Smooth muscle cell (in vitro differentiated cells): Measurements from ENCODE around the gene TEX12. TPM values are rescaled to one million over a fixed set of nuclear protein-coding genes. Genes with fewer than 3 reads are reported as not detected.
A peak's percentile ranks its signal among the peaks of the same experiment; 100 is the strongest.

Experiments
- DNase-seq: peaks from one replicate; lab custom pipeline; 2025; ENCODE audit not compliant: unreplicated experiment; lab: John Stamatoyannopoulos, UW
- H2AFZ ChIP-seq: fragments of 200-600 bp; sonication (generic); 2 replicates; pipeline ENCODE4 v1.6.0; 2016; ENCODE audit warnings: antibody characterized with exemption, low read depth, mild to moderate bottlenecking
- H3F3A ChIP-seq: fragments of 200-600 bp; sonication (generic); 2 replicates; pipeline ENCODE4 v1.6.0; 2017; ENCODE audit warnings: antibody characterized with exemption, low read depth
- H3K27ac ChIP-seq: fragments of 200-600 bp; sonication (generic); 2 replicates; pipeline ENCODE4 v1.5.1; 2016; ENCODE audit warnings: low read depth, mild to moderate bottlenecking
- H3K27me3 ChIP-seq: fragments of 200-600 bp; sonication (generic); 2 replicates; pipeline ENCODE4 v1.6.1; 2016; ENCODE audit warnings: low read depth, mild to moderate bottlenecking
- H3K36me3 ChIP-seq: fragments of 200-600 bp; sonication (generic); 2 replicates; pipeline ENCODE4 v1.5.1; 2016; ENCODE audit warnings: low read depth
- H3K4me1 ChIP-seq: fragments of 200-600 bp; sonication (generic); 2 replicates; pipeline ENCODE4 v1.5.1; 2016; ENCODE audit warnings: low read depth
- H3K4me2 ChIP-seq: fragments of 200-600 bp; sonication (generic); 2 replicates; pipeline ENCODE4 v1.6.0; 2016; ENCODE audit warnings: mild to moderate bottlenecking
- H3K4me3 ChIP-seq: fragments of 200-600 bp; sonication (generic); 2 replicates; pipeline ENCODE4 v1.5.1; 2016; ENCODE audit warnings: mild to moderate bottlenecking
- H3K79me2 ChIP-seq: fragments of 200-600 bp; sonication (generic); 2 replicates; pipeline ENCODE4 v1.6.0; 2016; ENCODE audit warnings: low read depth, mild to moderate bottlenecking
- H3K9ac ChIP-seq: fragments of 200-600 bp; sonication (generic); 2 replicates; pipeline ENCODE4 v1.6.0; 2016; ENCODE audit warnings: low read depth
- H3K9me3 ChIP-seq: fragments of 200-600 bp; sonication (generic); replicated peaks from 2 replicates; pipeline ENCODE4 v1.5.1; 2016; ENCODE audit warnings: low read depth
- H4K20me1 ChIP-seq: fragments of 200-600 bp; sonication (generic); 2 replicates; pipeline ENCODE4 v1.6.0; 2016; ENCODE audit warnings: low read depth
- CTCF ChIP-seq: fragments of 200-600 bp; sonication (generic); IDR thresholded peaks from 2 replicates; pipeline ENCODE4 v1.5.1; 2017; ENCODE audit warnings: borderline replicate concordance, mild to moderate bottlenecking, antibody characterized with exemption; ENCODE audit not compliant: insufficient read depth, poor library complexity, severe bottlenecking
- WGBS: methylation state at CpG from one replicate; pipeline ENCODE4 v1.1.7; 2016; ENCODE audit warnings: low lambda C conversion rate; 5-methylcytosine and 5-hydroxymethylcytosine counted together
- polyA plus RNA-seq: library from polyadenylated mRNA; unstranded; fragments of >200 nt; fragmentation: Nextera tagmentation; extraction: Ambion mirVana; gene quantifications from 2 replicates; pipeline ENCODE4 v1.2.1, GENCODE V29; 2016
- total RNA-seq: library from RNA; depleted of rRNA; stranded (reverse); fragments of >200 nt; gene quantifications from 2 replicates; pipeline ENCODE4 v1.2.3, GENCODE V29; 2014

The TEX12 gene
- total and polyA plus RNA-seq, 2 experiments from 2014 or later, result not detected

DNA sequence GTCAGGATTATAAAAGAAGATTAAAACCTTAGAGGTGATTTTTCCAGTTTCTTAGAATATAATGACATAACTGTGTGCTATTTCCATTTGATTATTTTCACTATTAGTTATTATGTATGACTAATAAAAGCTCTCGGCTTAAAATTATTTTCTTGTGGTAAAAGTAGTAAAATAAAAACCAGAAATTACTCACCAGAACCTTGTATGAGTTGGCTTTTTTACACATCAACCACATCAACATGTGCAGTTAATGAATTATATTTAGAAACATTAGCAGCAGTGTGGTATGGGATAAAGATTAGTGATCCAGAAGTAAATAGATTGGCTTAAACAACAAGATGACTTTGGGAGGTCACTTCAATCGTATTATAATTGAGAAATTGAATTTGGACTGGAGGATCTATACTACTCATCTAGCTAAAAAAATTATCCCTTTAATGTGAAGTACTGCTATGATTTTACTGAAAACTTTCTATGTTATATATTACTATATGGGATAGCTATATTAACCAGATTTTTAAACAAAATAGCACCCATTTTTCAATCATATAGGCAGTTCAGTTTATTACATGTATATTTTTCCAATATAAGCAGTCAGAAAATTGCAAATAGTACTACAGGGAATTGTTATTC, 5.3 kb downstream of the TEX12 start:
- no peaks in the 10 kb centered on the region for H4K20me1 ChIP-seq
- no peak overlapping the region for H2AFZ ChIP-seq
- peak overlapping the region; percentile 59 for H3K27ac ChIP-seq
- H3K79me2 ChIP-seq, result no peaks in the 10 kb centered on the region
- no peaks in the 10 kb centered on the region for H3K4me1 ChIP-seq
- H3K27me3 ChIP-seq, result no peaks in the 10 kb centered on the region
- peak overlapping the region; percentile 35 for H3K4me2 ChIP-seq
- peak overlapping the region; percentile 4 for H3K9ac ChIP-seq
- H3K4me3 ChIP-seq, result no peak overlapping the region
- H3K9me3 ChIP-seq, result no peaks in the 10 kb centered on the region
- no peaks in the 10 kb centered on the region for H3K36me3 ChIP-seq
- no peak for DNase-seq
- 43% methylated on average over 2 of the region's 2 CpGs for WGBS
- no peaks in the 10 kb centered on the region for H3F3A ChIP-seq
- no peak for TF ChIP-seq CTCF

DNA sequence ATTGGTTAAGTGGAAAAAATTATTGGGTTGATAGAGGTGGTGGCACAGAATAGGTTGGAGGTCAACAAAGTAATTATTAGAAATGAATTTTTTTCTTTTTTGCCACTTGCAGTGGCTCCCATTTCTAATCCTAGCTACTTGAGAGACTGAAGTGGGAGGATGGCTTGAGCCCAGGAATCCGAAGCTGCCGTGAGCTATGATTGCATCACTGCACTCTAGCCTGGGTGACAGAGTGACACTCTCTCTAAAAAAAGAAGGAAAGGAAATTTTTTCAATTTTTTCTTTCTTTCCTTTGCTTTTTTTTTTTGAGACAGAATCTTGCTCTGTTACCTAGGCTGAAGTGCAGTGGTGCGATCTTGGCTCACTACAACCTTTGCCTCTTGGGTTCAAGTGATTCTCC, 6.0 kb downstream of the TEX12 start:
- H3K9ac ChIP-seq, result peak overlapping the region; percentile 4
- no peak for TF ChIP-seq CTCF

GRCh38 chr11:112174789-112175598, 7.8 kb downstream of the TEX12 start, which contains the start of gene BCO2:
Gene BCO2, plus strand, starts transcription at chr11:112175512. Its CDS starts 90 bp downstream, at chr11:112175602.
- no peaks in the 10 kb centered on the region for H3F3A ChIP-seq
- no peaks in the 10 kb centered on the region for H3K79me2 ChIP-seq
- WGBS, result 3% methylated on average over 11 of the region's 11 CpGs
- peak within 1 kb of the TSS; percentile 79 for H3K4me2 ChIP-seq
- peak within 1 kb of the TSS; percentile 41 for H3K4me3 ChIP-seq
- H2AFZ ChIP-seq, result peak within 1 kb of the TSS; percentile 3
- no peaks in the 10 kb centered on the region for H3K4me1 ChIP-seq
- DNase-seq, result peak; percentile 37
- no peaks in the 10 kb centered on the region for H3K36me3 ChIP-seq
- TF ChIP-seq CTCF, result peak; percentile 95
- no peaks in the 10 kb centered on the region for H4K20me1 ChIP-seq
- H3K9me3 ChIP-seq, result no peaks in the 10 kb centered on the region
- peak within 1 kb of the TSS; percentile 17 for H3K27ac ChIP-seq
- peak within 1 kb of the TSS; percentile 76 for H3K9ac ChIP-seq
- no peaks in the 10 kb centered on the region for H3K27me3 ChIP-seq

More for the DNA sequence above, 6.0 kb downstream of the TEX12 start:
- DNase-seq, result no peak
- Histone ChIP-seq H3K36me3 (no peaks in the 10 kb centered on the region), H3K9me3 (no peaks in the 10 kb centered on the region), H3F3A (no peaks in the 10 kb centered on the region), H3K27ac (peak overlapping the region; percentile 59), H3K4me3 (no peak overlapping the region), H3K27me3 (no peaks in the 10 kb centered on the region), H4K20me1 (no peaks in the 10 kb centered on the region), H3K79me2 (no peaks in the 10 kb centered on the region), H3K4me2 (peak overlapping the region; percentile 35), H3K4me1 (no peaks in the 10 kb centered on the region), H2AFZ (no peak overlapping the region)
- 27% methylated on average over 3 of the region's 3 CpGs for WGBS
